SIG-M5 treated with dmso at 0.1 percent for 504 hours (cell line): ENCODE measurements around the gene NR2C2AP.

ENCODE experiments used
- DNase-seq: peaks from one replicate; lab custom pipeline; 2025; ENCODE audit not compliant: unreplicated experiment; lab: John Stamatoyannopoulos, UW

NR2C2AP gene

DNA sequence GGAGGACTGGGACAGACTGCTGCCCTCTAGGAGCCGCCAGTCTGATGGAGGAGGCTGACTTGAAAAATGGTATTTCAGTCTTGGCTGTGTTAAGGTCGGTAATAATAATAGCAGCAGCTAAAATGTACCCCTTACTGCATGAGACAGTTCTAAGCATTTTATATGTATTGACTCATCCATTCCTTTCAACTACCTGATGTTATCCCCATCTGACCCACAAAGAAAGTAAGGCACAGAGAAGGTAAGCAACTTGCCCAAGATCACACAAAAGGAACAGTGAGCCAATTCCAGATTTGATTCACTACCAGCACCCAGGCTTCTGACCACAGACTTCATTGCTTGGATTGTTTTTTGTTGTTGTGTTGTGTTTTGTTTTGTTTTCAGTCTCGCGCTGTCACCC is 12.6 kb upstream of the NR2C2AP start:
- DNase-seq: no peak

DNA sequence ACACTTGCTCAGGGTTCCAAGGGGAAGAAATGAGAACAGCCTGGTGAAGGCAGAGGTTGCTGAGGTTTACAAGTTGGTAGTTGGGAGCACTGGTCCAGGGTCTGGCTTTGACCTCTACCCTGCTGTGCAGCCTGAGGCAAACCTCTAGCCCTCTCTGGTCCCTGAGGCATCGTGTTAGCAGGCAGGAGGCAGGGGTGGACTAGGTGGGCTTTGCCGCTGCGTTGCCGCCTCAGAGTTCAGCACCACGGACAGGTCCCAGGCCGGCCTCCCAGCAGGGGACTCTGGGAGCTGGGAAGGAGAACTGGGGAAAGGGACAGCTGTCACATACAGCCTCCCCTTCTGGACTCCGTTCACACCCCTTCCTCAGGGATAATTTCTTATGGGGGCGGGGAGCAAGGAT is 11.7 kb upstream of the NR2C2AP start:
- DNase-seq: peak; percentile 20

DNA sequence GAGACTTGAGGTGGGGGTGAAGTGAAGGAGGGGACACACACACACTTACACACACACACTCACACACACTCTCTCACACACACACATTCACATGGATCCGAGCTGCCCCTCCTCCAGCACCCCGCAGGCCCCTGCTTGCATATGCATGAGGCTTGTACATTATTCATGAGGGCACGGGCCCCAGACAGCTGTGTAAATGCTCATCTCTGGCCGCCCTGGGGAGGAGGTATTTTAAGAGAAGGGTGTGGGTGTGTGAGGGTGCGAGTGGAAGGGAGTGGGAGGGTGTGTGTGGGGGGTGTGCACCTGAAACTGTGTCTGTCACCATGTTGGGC is 10.9 kb upstream of the NR2C2AP start:
- no peak for DNase-seq

DNA sequence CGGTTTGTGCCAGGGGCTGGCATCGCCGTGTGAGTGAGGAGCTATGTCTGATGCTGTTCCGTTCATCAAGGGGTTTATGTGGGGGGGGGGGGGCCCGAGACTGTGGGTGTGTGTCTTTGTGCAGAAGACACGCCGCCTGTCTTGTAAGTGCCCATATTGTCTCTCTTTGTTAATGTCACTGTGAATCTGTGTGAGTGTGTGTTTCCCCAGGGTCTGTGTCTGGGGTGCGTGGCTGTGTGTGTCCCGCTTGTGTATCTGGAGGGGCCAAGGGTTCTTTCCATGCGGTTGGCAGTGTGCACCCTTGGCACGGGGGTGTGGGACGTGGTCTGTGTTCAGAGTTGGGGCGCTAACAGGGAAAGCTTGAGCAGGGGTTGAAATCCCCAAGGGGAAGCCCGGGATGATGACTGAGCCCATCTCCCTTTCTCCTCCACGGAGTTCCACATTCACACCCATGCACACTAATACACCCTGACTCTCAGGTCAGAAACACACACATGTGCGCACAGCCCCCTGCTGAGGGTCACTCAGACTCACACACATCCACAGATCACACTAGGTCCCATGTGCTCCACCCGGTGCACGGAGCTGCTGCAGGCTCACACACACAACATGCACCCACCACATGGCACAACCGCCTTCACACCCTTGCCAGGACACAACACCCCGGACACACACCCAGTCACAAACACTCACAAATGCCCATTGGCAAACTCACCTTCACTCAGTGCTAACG is 10.4 kb upstream of the NR2C2AP start:
- DNase-seq: no peak

DNA sequence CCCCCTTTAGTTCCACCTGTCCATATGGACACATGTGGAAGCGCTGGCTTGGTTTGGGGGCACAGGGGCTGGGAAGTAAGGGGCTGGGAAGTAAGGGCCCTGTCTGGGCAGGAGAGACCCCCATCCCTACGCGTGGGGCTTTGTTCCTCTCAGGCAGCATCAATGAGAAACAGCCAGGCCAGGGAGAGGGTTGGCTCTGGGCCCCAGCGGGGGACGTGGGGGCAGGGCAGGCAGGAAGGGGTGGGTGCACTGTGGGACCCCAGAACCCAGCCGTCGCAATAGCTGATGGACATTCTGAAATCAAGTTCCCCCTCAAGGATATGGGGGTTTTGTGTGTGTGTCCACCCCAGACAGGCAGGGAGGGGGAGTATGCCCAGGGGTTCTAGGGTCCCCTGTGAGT is 9.7 kb upstream of the NR2C2AP start:
- DNase-seq: no peak

DNA sequence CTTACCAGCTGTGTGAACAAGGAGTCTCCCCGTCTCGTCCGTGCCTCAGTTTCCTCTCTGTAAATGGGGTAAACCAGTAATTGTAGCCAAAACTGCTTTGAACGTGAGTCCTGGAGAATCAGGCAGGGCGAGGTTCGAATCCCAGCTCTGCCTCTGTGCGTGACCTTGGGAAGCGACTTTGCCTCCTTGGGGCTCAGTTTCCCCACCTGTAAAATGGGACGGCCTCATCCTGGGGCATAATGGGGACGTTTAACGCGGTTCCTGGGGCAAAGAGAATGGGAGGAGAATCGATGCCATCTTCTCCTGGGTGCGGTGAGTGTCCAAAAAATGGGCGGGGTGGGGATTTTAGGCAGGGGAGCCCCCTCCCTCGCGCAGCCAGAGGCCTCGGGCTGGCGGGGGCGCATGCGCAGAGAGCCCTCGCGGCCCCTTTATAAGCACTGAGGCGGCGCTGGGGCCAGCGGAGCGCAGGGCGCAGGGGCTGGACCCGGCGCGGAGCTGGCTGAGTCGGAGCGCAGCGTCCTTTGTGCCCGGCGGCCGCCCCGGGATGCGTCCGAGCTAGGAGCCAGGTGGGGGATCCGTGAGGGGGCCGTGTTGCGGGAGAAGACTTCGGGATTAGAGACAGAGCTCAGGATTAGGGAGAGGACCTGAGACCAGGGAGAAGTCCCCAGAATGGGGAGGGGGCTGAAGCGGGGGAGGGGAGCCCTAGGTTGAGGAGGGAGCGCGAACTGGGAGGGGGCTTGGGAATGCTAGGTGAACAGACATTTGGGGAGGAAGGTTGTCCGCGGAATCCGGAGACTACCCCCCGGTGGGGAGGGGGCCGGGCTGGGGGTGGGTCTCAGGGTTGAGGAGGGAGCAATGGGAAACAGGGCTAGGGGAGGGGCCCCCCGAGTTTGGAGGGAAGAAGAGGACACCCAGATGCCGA is 8.5 kb upstream of the NR2C2AP start, which contains the start of gene NCAN:
NCAN (plus strand) TSS at position 460 of the 922 bp plus-strand sequence. CDS start 4,996 bp downstream, outside the sequence.
- no peak for DNase-seq

DNA sequence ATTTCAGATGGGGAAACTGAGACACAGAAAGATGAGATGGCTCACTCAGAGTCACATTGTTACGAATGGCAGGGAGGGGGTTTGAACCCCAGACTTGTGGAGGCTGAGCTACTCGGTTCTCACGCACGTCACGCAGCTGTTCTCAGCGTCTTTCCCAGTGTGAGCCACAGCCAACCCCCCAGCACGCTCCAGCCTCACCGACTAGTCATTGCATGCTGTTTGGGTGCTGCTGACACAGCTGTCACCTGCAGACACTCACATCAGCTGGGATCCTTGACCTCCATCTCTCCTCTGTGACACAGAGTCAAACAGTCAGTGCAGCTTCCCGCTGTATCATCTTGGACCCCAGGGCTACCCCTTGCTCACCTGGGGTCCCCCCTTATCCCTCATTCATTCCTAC is 6.2 kb upstream of the NR2C2AP start:
- no peak for DNase-seq

DNA sequence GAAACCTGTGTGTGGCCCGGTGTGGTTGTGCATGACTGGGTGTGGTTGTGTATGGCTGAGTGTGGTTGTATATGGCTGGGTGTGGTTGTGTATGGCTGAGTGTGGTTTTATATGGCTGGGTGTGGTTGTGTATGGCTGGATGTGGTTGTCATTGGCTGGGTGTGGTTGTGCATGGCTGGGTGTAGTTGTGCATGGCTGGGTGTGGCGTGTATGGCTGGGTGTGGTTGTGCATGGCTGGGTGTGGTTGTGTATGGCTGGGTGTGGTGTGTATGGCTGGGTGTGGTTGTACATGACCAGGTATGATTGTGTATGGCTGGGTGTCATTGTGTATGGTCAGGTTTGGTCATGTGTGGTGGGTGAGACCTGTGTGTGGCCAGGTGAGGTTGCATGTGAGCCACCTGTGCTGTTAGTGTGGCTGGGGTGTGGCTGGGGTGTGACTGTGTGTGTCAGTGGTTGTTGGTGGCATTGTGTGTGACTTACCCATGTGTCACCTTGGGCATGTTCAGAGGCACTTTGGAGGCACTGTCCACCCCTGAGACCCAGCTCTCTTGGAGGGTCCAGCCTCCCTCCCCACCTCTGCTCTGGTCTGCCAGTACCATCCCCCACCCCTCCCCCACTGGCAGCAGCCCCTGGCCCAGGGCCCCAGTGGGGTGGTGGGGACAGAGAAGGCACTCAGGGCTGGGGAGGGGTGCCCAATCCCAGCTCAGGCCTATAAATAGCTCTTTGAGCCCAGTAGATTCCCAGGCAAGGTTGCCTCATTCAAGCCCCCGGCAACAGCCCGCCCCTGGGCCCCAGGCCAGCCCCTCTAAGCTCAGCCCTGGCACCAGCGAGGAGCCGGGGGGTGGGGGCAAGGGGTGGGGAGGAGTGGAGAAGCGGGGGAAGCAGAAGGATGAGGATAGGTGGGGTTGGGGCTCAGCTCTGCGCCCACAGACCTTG is 4.7 kb upstream of the NR2C2AP start:
- DNase-seq: no peak

DNA sequence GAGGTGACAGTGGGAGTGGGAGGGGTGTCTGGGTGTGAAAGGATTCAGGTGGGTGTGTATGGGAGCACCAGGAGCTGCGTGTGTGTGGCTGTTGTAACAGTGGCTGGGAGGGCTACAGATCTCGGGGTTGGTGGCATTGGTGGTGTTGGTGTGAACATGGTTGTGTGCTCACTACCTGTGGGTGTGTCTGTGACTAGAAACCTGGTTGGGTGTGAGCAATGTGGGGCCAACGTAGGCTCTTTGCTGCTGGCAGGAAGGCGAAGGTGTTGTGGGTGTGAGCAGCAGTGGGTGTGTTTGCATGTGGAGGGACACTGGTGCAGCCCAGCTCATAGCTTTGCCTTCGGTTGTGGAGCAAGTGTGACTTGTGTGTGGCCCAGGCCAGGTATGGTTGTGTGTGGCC is 3.7 kb upstream of the NR2C2AP start:
- DNase-seq: no peak

DNA sequence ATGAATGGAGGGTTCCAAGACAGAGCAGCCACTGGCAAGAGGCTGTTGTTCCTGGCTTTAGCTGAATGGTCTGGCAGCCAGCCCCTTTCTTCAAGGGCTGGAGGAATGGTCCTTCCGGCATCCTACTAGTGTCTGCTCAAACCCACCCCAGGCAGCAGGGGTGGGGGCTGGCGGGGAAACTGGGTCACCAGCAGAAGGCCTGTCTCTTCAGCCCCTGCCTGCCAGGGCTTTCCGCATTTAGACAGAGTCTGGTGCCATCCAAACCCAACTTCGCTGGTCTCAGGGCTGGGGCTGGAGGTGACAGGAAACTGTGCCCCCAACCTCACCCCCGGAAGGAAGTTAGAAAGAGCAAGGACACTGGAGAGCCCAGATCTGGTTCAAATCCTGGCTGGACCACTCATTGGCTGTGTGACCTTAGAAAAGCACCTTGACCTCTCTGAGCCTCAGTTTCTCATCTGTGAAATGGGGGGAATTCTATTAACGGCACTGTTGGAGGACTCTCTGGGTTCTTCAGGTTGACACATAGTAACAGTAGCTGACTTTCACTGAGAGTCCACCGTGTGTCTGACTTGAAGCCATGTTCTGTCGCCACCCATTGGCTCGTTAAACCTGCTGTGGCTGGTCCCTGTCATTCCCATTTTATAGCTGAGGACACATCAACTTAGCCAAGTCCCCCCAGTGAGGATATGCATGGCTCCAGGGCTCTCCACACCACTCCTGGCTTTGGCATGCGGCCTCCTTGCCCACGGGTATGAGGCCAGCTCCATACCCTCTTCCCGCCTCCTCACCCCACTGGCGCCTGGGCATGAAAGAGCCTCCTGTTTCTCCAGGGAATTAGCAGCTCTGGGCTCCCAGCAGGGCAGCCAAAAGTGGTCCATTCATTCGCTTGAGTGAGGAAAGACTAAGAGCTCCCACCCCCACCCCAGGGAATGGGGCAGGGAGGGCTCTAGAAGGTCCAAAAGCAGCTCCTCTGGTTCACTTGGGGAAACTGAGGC is 2.5 kb upstream of the NR2C2AP start:
- no peak for DNase-seq

DNA sequence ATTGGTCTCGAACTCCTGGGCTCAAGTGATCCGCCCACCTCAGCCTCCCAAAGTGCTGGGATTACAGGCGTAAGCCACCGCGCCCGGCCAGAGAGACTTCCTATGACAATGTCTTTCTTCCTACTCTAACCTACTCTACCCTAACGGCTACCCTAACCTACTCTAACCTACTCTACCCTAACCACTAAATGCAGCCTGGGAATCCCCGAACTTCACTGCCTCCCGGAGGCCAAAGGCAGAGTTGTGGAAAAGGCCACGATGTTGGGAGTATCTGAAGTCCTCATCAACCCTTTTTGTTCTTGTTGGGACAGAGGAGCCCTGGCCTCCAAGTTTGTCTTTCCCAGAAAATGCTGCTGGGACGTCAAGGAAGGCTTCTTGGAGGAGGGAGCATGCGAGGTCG is 967 bp upstream of the NR2C2AP start:
- peak; percentile 11 for DNase-seq

DNA sequence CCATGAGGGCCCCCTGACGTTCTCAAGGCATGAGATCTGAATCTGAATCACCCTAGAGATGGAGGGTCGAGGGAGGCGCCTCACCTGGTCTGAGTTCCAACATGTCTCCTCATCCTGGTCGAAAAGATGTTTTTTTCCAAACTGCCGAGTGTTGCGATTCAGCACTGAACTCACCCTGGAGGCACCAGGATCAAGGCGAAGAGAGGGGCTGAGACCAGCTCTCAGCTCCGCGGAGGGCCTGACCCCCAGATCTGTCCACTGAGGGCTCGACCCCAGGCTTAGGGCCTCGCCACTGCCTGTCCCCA is 555 bp downstream of the NR2C2AP start:
- DNase-seq: no peak

DNA sequence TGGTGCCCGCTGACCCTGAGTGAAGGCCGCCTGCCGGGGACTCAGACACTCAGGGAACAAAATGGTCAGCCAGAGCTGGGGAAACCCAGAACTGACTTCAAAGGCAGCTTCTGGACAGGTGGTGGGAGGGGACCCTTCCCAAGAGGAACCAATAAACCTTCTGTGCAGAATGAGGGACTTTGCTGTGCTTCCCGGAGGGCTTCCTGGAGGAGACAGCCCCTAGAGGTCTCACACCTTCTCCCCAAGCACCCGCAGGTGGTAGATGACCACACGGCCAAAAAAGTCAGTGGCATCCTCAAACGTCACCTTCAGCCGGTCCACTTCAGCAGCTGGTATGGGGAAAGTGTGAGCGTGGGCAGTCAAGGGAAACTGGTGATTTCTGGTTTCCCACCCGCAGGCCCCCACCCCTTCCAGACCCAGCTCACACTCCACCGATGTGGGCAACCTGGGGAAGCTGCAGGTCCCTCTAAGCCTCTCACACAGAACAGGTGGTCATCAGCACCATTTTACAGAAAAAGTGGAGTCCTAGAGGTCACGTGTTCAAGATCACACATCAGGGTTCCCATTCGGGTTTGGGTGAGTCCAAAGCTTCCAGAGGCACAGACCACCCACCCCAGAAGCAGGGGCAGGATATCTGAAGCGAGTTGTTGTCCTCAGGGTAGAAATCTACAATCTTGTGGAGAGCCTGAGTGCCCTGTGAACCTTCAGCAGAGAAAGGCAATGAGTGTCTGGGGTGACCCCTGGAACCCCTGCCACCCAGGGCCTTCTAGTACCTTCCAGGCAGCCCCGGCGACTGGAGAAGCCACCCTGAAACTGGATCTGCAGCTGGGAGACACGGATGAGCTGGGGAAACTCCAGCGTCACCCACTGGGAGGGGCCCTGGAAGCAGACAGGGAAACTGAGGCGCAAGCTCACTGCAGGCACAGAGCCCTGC is 1.2 kb downstream of the NR2C2AP start:
- no peak for DNase-seq

DNA sequence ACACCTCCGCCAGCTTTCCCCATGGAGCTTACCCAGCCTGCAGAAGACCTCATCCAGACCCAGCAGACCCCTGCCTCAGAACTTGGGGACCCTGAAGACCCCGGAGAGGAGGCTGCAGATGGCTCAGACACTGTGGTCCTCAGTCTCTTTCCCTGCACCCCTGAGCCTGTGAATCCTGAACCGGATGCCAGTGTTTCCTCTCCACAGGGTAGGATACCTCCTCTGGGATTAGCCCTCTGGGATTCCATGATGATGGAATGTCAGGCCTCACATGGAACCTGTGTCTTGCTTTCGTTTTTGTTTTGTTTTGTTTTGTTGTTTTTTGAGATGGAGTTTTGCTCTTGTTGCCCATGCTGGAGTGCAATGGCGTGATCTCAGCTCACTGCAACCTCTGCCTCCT is 9.3 kb downstream of the NR2C2AP start:
- no peak for DNase-seq

DNA sequence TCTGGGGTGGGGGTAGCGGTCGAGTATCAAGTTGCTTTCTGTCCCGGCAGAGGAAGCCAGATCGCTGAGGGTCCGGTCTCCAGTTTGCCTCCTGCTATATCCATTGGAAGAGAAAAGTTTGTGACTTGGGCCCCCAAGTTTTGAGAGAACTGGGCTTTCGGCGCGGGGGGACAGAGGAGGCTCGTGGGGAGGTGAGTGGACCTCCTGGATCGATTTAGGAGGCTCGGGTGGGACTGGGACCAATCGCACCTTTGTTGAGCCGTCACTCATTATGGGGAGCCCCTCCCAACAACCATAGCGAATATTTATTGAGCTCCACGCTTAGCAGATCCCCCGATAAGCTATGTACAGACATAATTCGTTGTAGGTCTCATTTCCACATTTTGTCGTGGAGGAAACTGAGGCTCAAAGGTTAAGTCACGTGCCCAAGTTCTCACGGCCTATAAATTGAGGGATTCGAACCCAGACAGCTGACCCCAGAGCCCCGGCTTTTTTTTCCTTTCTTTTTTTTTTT is 10.2 kb downstream of the NR2C2AP start:
- no peak for DNase-seq

DNA sequence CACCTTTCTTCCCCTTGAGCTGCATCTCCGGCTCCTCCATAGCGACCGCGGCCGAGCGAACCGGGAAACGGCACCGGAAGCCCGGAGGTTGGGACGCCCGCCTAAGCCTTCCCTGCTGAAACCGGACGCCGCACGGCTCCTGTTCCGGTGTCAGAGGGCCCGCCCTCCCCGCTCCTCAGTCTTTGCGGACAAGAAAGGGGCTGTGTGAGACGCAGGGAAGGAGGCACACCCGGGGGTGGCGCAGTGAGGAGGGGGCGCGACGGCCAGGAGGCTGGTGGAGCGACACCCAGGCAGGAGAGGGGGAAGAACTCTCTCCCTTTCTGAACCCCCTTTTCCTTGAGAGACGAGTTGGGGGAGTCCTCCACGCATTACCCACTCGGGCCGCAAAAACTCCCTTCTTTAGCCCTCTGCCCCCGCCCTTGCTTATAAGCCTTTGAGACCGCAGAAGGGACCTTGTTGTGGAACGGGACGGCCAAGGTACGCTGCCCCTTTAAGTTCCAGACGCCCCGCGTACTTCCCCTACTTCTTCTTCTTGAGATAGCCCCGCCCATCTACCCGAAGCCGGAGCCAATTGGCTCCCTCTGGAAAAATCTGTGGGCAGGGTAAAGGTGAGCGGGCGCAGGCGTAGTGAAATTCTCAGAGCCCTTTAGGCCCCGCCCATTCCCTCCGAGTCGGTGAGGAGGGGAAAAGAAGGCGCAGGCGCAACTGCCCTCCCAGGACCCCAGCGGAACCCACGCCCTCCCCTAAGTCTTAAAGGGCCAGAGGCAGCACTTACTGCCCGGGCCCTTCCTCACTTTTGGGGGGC is 10.9 kb downstream of the NR2C2AP start, which contains the start of the genes BORCS8 and RFXANK:
BORCS8 (minus strand) TSS at position 75 of the 805 bp plus-strand sequence; CDS start at position 40, 35 bp downstream.
RFXANK (plus strand) TSS at position 181 of the 805 bp plus-strand sequence. CDS start 1,689 bp downstream, outside the sequence.
- DNase-seq: peak; percentile 99

DNA sequence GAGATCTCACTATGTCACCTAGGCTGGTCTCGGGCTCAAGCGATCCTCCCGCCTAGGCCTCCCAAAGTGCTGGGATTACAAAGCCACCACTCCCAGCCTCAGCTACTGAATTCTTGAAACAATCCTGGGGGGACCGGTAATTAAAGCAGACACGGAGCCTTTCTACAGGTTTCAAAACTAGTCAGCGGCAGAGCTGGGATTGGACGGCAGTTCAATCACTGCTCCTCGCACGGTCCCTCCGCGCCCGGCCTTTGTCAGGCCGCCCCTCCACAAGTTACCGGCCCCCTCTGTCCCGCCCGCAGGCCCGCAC is 11.5 kb downstream of the NR2C2AP start:
- DNase-seq: no peak

DNA sequence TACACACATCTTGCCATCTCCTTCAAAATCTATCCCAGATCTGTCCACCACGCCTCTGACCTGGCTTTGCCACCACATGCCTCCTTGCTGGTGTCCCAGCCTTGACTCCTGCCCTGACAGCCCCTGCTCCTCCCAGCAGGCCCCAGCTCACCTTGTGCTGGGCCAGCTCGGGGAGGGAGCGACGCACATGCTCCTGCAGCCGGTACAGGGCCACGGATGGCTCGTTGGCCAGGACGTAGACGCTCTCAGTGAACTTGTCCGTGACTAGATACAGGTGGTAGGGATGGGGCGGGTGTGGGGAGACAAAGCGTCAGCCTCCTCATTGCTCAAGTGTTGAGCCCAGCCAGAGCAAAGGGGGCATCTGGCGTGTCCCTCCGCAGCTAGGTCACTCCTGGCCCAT is 16.5 kb downstream of the NR2C2AP start:
- no peak for DNase-seq
